ENCODE measurements around the gene TSKU. TPM values are rescaled to one million over a fixed set of nuclear protein-coding genes. Genes with fewer than 3 reads are reported as not detected.

The TSKU gene
- total and polyA plus RNA-seq, 2 experiments from 2014 or later, result 11.7 to 31.1 TPM

GRCh38 chr11:76769645-76770586, 13.2 kb upstream of the TSKU start:
- no peaks in the 10 kb centered on the region for H3F3A ChIP-seq (replicated peaks; ENCODE audit: low read depth)
- H3K27me3 ChIP-seq (ENCODE audit: insufficient read depth), result no peaks in the 10 kb centered on the region
- H3K4me1 ChIP-seq (ENCODE audit: insufficient read depth), result peaks cover 33% of the 10 kb centered on the region
- no peak overlapping the region for H3K27ac ChIP-seq (ENCODE audit: low read depth)
- Mint-ChIP-seq H3K4me1 (peaks cover 53% of the 10 kb centered on the region), H3K9me3 (peaks cover 9% of the 10 kb centered on the region), H3K27me3 (ENCODE audit: insufficient read depth, low read depth, poor library complexity) (peaks cover 18% of the 10 kb centered on the region), H3K4me3 (no peak overlapping the region), H3K36me3 (ENCODE audit: low read depth) (peaks cover 7% of the 10 kb centered on the region; the same call in 2 of the 3 replicates), H3K27ac (no peak overlapping the region)
- H4K20me1 ChIP-seq (replicated peaks; ENCODE audit: insufficient read depth), result no peaks in the 10 kb centered on the region
- no peaks in the 10 kb centered on the region for H3K79me2 ChIP-seq (replicated peaks; ENCODE audit: insufficient read depth)
- ATAC-seq (no peak), DNase-seq (ENCODE audit: low spot score) (no peak)
- no peak overlapping the region for H3K4me3 ChIP-seq
- no peaks in the 10 kb centered on the region for H3K36me3 ChIP-seq (ENCODE audit: insufficient read depth)
- no peak overlapping the region for H2AFZ ChIP-seq
- H3K4me2 ChIP-seq, result no peak overlapping the region
- H3K9me2 ChIP-seq (ENCODE audit: insufficient read depth), result no peaks in the 10 kb centered on the region
- no peak for TF ChIP-seq ZNF462 (CRISPR knock-in tag; IDR thresholded peaks at IDR 0.05)
- no peak for TF ChIP-seq JUNB (IDR thresholded peaks at IDR 0.05; ENCODE audit: unreplicated experiment)
- no peak for TF ChIP-seq ETS1 (IDR thresholded peaks at IDR 0.05)
- no peak for TF ChIP-seq POLR2AphosphoS5 (IDR thresholded peaks at IDR 0.05; ENCODE audit: low read depth)
- TF ChIP-seq NANOG (IDR thresholded peaks at IDR 0.05; ENCODE audit: borderline replicate concordance), result no peak

Data from GM23338 (cell line).